Smooth muscle cell of the coronary artery (primary cell): Measurements from ENCODE around the gene KDM5D. TPM values are rescaled to one million over a fixed set of nuclear protein-coding genes. Genes with fewer than 3 reads are reported as not detected.

Experiments used
- total RNA-seq: library from RNA; depleted of rRNA; stranded (reverse); fragments of >200 nt; gene quantifications from 2 replicates; pipeline ENCODE4 v1.2.3, GENCODE V29; 2014; ENCODE audit warnings: low replicate concordance

Gene KDM5D
- 25.3 TPM in 1 of 2 replicates, not detected in the other for total RNA-seq

GRCh38 chrY:19744381-19745378, at the start of gene KDM5D:
Gene KDM5D (minus strand): TSS chrY:19744726. CDS start chrY:19744534, 192 bp downstream.

